K562 (cell line): ENCODE data around the gene DCHS2. TPM values are rescaled to one million over a fixed set of nuclear protein-coding genes. Genes with fewer than 3 reads are reported as not detected.

Experiments
- ATAC-seq: fragments of 200-7000 bp; cut with Tn5 transposase; 3 replicates; pipeline ENCODE4 v1.9.1; 2020; ENCODE audit warnings: moderate library complexity
- BruUV-seq: library from RNA; stranded (reverse); fragments of 400-500 nt; replicated peaks from 2 replicates; lab custom pipeline; 2021; lab: Mats Ljungman, UMichigan
- CTCF ChIA-PET: fragments of 300-600 bp; formaldehyde crosslinking; extraction: SDS; loops from one replicate; lab custom pipeline; 2021; ENCODE audit warnings: low intra/inter-chr PET ratio; lab: Yijun Ruan, JAX
- POLR2A ChIA-PET: fragments of 300-600, 350-650 bp; sonication (Branson Sonifier 250); formaldehyde crosslinking; extraction: SDS; loops from one replicate; lab custom pipeline; 2021; ENCODE audit warnings: antibody characterized with exemption, inconsistent platforms; lab: Yijun Ruan, JAX
- DNase-seq, 4 experiments: peaks; one replicate each; pipeline versions ENCODE4 v3.0.0 to v3.0.0-alpha.2; 2011 to 2018; ENCODE audit warnings: low spot score in 3 of 4, mixed read lengths in 3 of 4; ENCODE audit errors: extremely low read depth in 1 of 4
- FAIRE-seq: peaks from 2 replicates; lab custom pipeline; 2011; peaks lifted over from hg19 to GRCh38; lab: Jason Lieb, UNC
- H2AFZ ChIP-seq: 2 replicates; pipeline ENCODE4 v1.6.0; 2011; ENCODE audit warnings: low read depth, low read length, control low read depth, inconsistent platforms
- H3K27ac ChIP-seq: fragments of 200-600 bp; 3 replicates; pipeline ENCODE4 v1.8.0; 2011; ENCODE audit warnings: low read depth, mild to moderate bottlenecking, control low read depth, inconsistent platforms, low read length, moderate library complexity, mixed read lengths; ENCODE audit errors: extremely low read depth
- H3K27me3 ChIP-seq, 2 experiments: fragments of 300-600 bp in 1 of 2; 2 replicates in 1 of 2; 3 replicates in 1 of 2; pipeline versions ENCODE4 v1.6.0 to v1.8.0; 2011; ENCODE audit warnings: inconsistent platforms in 2 of 2, low read length in 2 of 2, mild to moderate bottlenecking in 1 of 2, mixed read lengths in 1 of 2, moderate library complexity in 1 of 2; ENCODE audit not compliant: control insufficient read depth in 2 of 2, insufficient read depth in 2 of 2
- H3K36me3 ChIP-seq: fragments of 300-600 bp; 3 replicates; pipeline ENCODE4 v1.8.0; 2011; ENCODE audit warnings: mild to moderate bottlenecking, low read length, inconsistent platforms; ENCODE audit not compliant: control insufficient read depth, insufficient read depth
- H3K4me1 ChIP-seq, 2 experiments: fragments of 200-600 bp in 1 of 2; replicated peaks in 1 of 2; 2 replicates in 1 of 2; 3 replicates in 1 of 2; pipeline versions ENCODE4 v1.5.1 to v1.8.0; 2011; ENCODE audit warnings: inconsistent platforms in 2 of 2, low read length in 2 of 2, mild to moderate bottlenecking in 1 of 2, mixed read lengths in 1 of 2, moderate library complexity in 1 of 2; ENCODE audit not compliant: control insufficient read depth in 2 of 2, insufficient read depth in 2 of 2
- H3K4me2 ChIP-seq: 2 replicates; pipeline ENCODE4 v1.6.1; 2011; ENCODE audit warnings: low read length, control low read depth, inconsistent platforms, mixed read lengths; ENCODE audit not compliant: insufficient read depth
- H3K4me3 ChIP-seq: fragments of 200-600 bp; sonication (generic), shearing (Covaris generic); 2 replicates; pipeline ENCODE4 v1.5.1; 2016; ENCODE audit warnings: control low read depth, inconsistent platforms
- H3K79me2 ChIP-seq: fragments of 200-600 bp; 3 replicates; pipeline ENCODE4 v1.8.0; 2011; ENCODE audit warnings: low read length, inconsistent platforms; ENCODE audit not compliant: control insufficient read depth, insufficient read depth
- H3K9ac ChIP-seq, 2 experiments: 2 replicates each; pipeline versions ENCODE4 v1.6.0 to v1.6.1; 2011; ENCODE audit warnings: low read depth in 2 of 2, low read length in 2 of 2, control low read depth in 1 of 2, inconsistent platforms in 1 of 2, mild to moderate bottlenecking in 1 of 2, mixed read lengths in 1 of 2; ENCODE audit not compliant: insufficient read depth in 1 of 2
- H3K9me1 ChIP-seq: one replicate; pipeline ENCODE4 v1.6.0; 2011; ENCODE audit warnings: inconsistent platforms, mild to moderate bottlenecking, low read length, moderate library complexity; ENCODE audit not compliant: control insufficient read depth, insufficient read depth
- H3K9me3 ChIP-seq: replicated peaks from 2 replicates; pipeline ENCODE4 v1.5.1; 2011; ENCODE audit warnings: low read depth, low read length, inconsistent platforms; ENCODE audit not compliant: control insufficient read depth, insufficient read depth
- H4K20me1 ChIP-seq: replicated peaks from 2 replicates; pipeline ENCODE4 v1.6.1; 2011; ENCODE audit warnings: low read length, inconsistent platforms, mixed read lengths; ENCODE audit not compliant: control insufficient read depth, insufficient read depth
- EZH2 ChIP-seq: IDR thresholded peaks from 2 replicates; pipeline ENCODE4 v1.6.1; 2012; ENCODE audit warnings: low read depth, mild to moderate bottlenecking, inconsistent platforms, low read length, borderline replicate concordance
- FIP1L1 ChIP-seq: fragments of 200-400 bp; formaldehyde crosslinking; IDR thresholded peaks from 2 replicates; pipeline ENCODE4 v1.6.1; 2018; ENCODE audit warnings: mild to moderate bottlenecking, low read depth, low read length; ENCODE audit not compliant: poor library complexity, severe bottlenecking
- GATAD2A ChIP-seq: fragments of 450-650 bp; IDR thresholded peaks from 2 replicates; pipeline ENCODE4 v1.6.1; 2017
- HIVEP1 ChIP-seq: fragments of 250-450 bp; sonication (Bioruptor Pico); IDR thresholded peaks from 2 replicates; pipeline ENCODE4 v1.4.0; 2020; ENCODE audit warnings: mild to moderate bottlenecking
- HMG20A ChIP-seq: fragments of 450-650 bp; formaldehyde crosslinking; conservative IDR thresholded peaks from 2 replicates; pipeline ENCODE4 v1.4.0; 2020; ENCODE audit warnings: mild to moderate bottlenecking, mixed read lengths
- HMGN3 ChIP-seq: IDR thresholded peaks from 2 replicates; pipeline ENCODE4 v1.6.1; 2011; ENCODE audit warnings: borderline replicate concordance, low read depth, mild to moderate bottlenecking, mixed read lengths, low read length; ENCODE audit not compliant: insufficient read length; ENCODE audit errors: extremely low read depth
- PHF8 ChIP-seq: fragments of 200-600 bp; sonication (generic); IDR thresholded peaks from 2 replicates; pipeline ENCODE4 v1.6.1; 2012; ENCODE audit warnings: mixed run types, mild to moderate bottlenecking, inconsistent platforms, low read length, moderate library complexity, borderline replicate concordance
- POLR2AphosphoS5 ChIP-seq: IDR thresholded peaks from 2 replicates; pipeline ENCODE4 v1.6.1; 2011; ENCODE audit warnings: mild to moderate bottlenecking, low read depth, low read length, moderate library complexity; ENCODE audit not compliant: control insufficient read depth, insufficient read depth
- PRMT5 ChIP-seq: sonication (generic); formaldehyde crosslinking; IDR thresholded peaks from 2 replicates; pipeline ENCODE4 v1.5.0; 2020; ENCODE audit warnings: missing genetic modification reagents
- RBM22 ChIP-seq: fragments of 200-400 bp; formaldehyde crosslinking; IDR thresholded peaks from 2 replicates; pipeline ENCODE4 v1.6.1; 2018; ENCODE audit warnings: low read length, low read depth; ENCODE audit not compliant: poor library complexity, severe bottlenecking
- SIRT6 ChIP-seq: IDR thresholded peaks from one replicate; pipeline ENCODE4 v1.6.1; 2012; ENCODE audit warnings: low read depth, mild to moderate bottlenecking, control low read depth, inconsistent platforms, low read length, moderate library complexity
- SNRNP70 ChIP-seq: fragments of 200-400 bp; formaldehyde crosslinking; optimal IDR thresholded peaks from 2 replicates; pipeline ENCODE3; 2017; ENCODE audit warnings: low read depth, low read length
- TAF9B ChIP-seq: fragments of 450-650 bp; IDR thresholded peaks from 2 replicates; pipeline ENCODE4 v1.6.1; 2018; ENCODE audit warnings: mild to moderate bottlenecking; ENCODE audit not compliant: partially characterized antibody
- TRIM28 ChIP-seq: fragments of 450-650 bp; IDR thresholded peaks from 2 replicates; pipeline ENCODE4 v1.6.1; 2017
- YY1 ChIP-seq, 3 experiments: IDR thresholded peaks; 2 replicates each; pipeline ENCODE4 v1.6.1; 2011; ENCODE audit warnings: low read length in 2 of 3, mild to moderate bottlenecking in 2 of 3, moderate library complexity in 2 of 3, borderline replicate concordance in 1 of 3, control low read depth in 1 of 3, low read depth in 1 of 3; ENCODE audit not compliant: insufficient read depth in 3 of 3, insufficient replicate concordance in 2 of 3, control insufficient read depth in 1 of 3, insufficient read length in 1 of 3; ENCODE audit errors: extremely low read depth in 1 of 3
- WGBS: fragments of 100-300 bp; shearing (Covaris generic); methylation state at CpG from one replicate; pipeline ENCODE4 v1.1.6; 2016; ENCODE audit warnings: low coverage, mixed read lengths; ENCODE audit not compliant: insufficient coverage; ENCODE audit errors: missing lambda C conversion rate; 5-methylcytosine and 5-hydroxymethylcytosine counted together
- in situ Hi-C: fragments of 300-500 bp; cut with MboI; formaldehyde crosslinking; loops from 4 replicates; pipeline ENCODE4 v1.15.0; 2018; ENCODE audit warnings: inconsistent platforms, mixed read lengths
- intact Hi-C: fragments of 100-400 bp; cut with micrococcal nuclease; formaldehyde crosslinking; loops from 2 replicates; pipeline ENCODE4 v1.14.2; 2022
- polyA plus RNA-seq, 8 experiments: library from polyadenylated mRNA; depleted of rRNA in 4 of 8; stranded (reverse) in 5 of 8; unstranded in 3 of 8; fragments of >200 nt; fragmentation: Nextera tagmentation in 2 of 8; fragmentation: Illumina TruSeq in 1 of 8; extraction: Ambion mirVana in 2 of 8; extraction: Trizol in 1 of 8; gene quantifications; 2 replicates each; pipeline versions ENCODE4 v1.2.1 to v1.2.3, GENCODE V29; 2011 to 2014; ENCODE audit warnings: inconsistent platforms in 1 of 8, missing spikeins in 1 of 8
- total RNA-seq, 7 experiments: library from RNA; depleted of rRNA in 6 of 7; stranded (reverse); fragments of >200 nt in 6 of 7; fragmentation: Illumina TruSeq in 2 of 7; extraction: Trizol in 2 of 7; gene quantifications; 2 replicates each; pipeline versions ENCODE4 v1.2.1 to v1.2.3, GENCODE V29; 2011 to 2021; ENCODE audit warnings: low replicate concordance in 1 of 7
- TF ChIP-seq, protein P1 (sequence below): fragments of 450-650 bp; formaldehyde crosslinking; IDR thresholded peaks from 2 replicates; pipeline ENCODE4 v1.4.0; 2022; ENCODE audit warnings: missing genetic modification characterization

Gene DCHS2
- total and polyA plus RNA-seq, 9 of the 15 experiments (the other 6 are each of a cell fraction or from before 2014, with no cell fraction given) = 0.49 to 7.1 (median 5.3) TPM

DNA sequence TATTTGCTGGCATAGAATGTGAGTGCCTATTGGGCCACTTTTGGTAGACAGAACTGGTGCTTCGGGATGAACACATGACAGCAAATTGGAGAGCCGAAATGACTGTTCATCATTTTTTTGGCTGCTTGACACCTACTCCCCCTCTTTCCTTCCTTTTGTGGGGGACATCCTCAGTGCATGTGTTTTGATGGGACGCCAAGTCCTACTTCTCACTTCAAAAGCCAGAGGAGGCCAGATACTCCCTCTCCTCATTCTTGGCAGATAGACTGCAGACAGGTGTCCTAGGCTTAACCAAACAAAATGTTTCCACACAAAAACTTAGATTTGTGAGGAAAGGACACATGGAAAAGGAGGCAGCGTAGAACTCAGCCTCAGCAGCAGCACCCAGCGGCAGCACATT lies 62.4 kb downstream of the DCHS2 start:
- no peak overlapping the region for H3K4me2 ChIP-seq
- ChIA-PET POLR2A (interaction anchor here (0.7 kb wide), 1 partner anchor 362 kb away, joined by 3 read pairs; no protein-coding TSS in a partner anchor), CTCF (no interaction called here)
- no peaks in the 10 kb centered on the region for H3K36me3 ChIP-seq
- no TSS peak for BruUV-seq
- no peak overlapping the region for H3K27ac ChIP-seq
- ATAC-seq (no peak), FAIRE-seq (no peak), DNase-seq (no peak)
- H3K9ac ChIP-seq = no peak overlapping the region
- 67% methylated on average over 4 of the region's 5 CpGs for WGBS
- in situ Hi-C loops = no loop called here
- intact Hi-C loops = no loop called here
- peaks cover 4% of the 10 kb centered on the region; the same call in 2 of the 3 replicates for H3K79me2 ChIP-seq
- H3K27me3 ChIP-seq = no peaks in the 10 kb centered on the region
- H2AFZ ChIP-seq = no peak overlapping the region
- no peaks in the 10 kb centered on the region for H3K9me1 ChIP-seq
- H3K9me3 ChIP-seq = no peaks in the 10 kb centered on the region
- H3K4me3 ChIP-seq = no peak overlapping the region
- peaks cover 0 to 4% of the 10 kb centered on the region in 2 experiments; a peak in 3 of 5 replicates for H3K4me1 ChIP-seq
- TF ChIP-seq HMGN3 (no peak), HMG20A (no peak), EZH2 (no peak), RBM22 (no peak), SNRNP70 (no peak), TAF9B (no peak), TRIM28 (no peak), YY1 (IDR thresholded peaks at IDR 0.05; ENCODE audit: borderline replicate concordance in 1 of 3, control insufficient read depth in 1 of 3, extremely low read depth in 1 of 3, insufficient read depth in 3 of 3, insufficient read length in 1 of 3, insufficient replicate concordance in 2 of 3, low read depth in 1 of 3, low read length in 2 of 3) (no peak), SIRT6 (no peak), HIVEP1 (CRISPR knock-in tag) (no peak), PRMT5 (CRISPR knock-in tag) (no peak), POLR2AphosphoS5 (no peak), GATAD2A (no peak), PHF8 (no peak), FIP1L1 (no peak)
- TF ChIP-seq, protein P1, sequence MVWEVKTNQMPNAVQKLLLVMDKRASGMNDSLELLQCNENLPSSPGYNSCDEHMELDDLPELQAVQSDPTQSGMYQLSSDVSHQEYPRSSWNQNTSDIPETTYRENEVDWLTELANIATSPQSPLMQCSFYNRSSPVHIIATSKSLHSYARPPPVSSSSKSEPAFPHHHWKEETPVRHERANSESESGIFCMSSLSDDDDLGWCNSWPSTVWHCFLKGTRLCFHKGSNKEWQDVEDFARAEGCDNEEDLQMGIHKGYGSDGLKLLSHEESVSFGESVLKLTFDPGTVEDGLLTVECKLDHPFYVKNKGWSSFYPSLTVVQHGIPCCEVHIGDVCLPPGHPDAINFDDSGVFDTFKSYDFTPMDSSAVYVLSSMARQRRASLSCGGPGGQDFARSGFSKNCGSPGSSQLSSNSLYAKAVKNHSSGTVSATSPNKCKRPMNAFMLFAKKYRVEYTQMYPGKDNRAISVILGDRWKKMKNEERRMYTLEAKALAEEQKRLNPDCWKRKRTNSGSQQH (CRISPR knock-in tag) = no peak
- no peaks in the 10 kb centered on the region for H4K20me1 ChIP-seq
